Liver (tissue), 3 donors: ENCODE data around the gene RCSD1.

ENCODE experiments used
- CTCF ChIP-seq: fragments of 150-350 bp; IDR thresholded peaks from 2 replicates; pipeline ENCODE4 v1.5.1; 2017; ENCODE audit warnings: improper control_type of control experiment, low read depth, low read length; ENCODE audit not compliant: missing input control
- JUND ChIP-seq, 2 donors: IDR thresholded peaks; 2 replicates each; pipeline ENCODE4 v1.6.1; 2016; ENCODE audit warnings: antibody characterized with exemption in 2 of 2
- REST ChIP-seq: IDR thresholded peaks from 2 replicates; pipeline ENCODE4 v1.6.1; 2016; ENCODE audit warnings: antibody characterized with exemption, mild to moderate bottlenecking
- TAF1 ChIP-seq: conservative IDR thresholded peaks from 2 replicates; pipeline ENCODE4 v1.6.1; 2016; ENCODE audit warnings: antibody characterized with exemption, mild to moderate bottlenecking
- donor health status: healthy.
- donor health status: healthy.

- TF ChIP-seq JUND (IDR thresholded peaks at IDR 0.05) (no peak), CTCF (no peak), TAF1 (no peak), REST (no peak)
These were observed 8.2 kb upstream of the RCSD1 start for GRCh38 chr1:167621780-167622313.
